Spleen (tissue), 11 donors: Measurements from ENCODE around the gene GPR50. TPM values are rescaled to one million over a fixed set of nuclear protein-coding genes. Genes with fewer than 3 reads are reported as not detected.
A peak's percentile ranks its signal among the peaks of the same experiment; 100 is the strongest.

Source experiments
- DNase-seq: peaks from one replicate; pipeline ENCODE4 v3.0.0-alpha.2; 2020
- H3K27ac ChIP-seq, 8 donors: fragments of 200-600 bp; sonication (generic) in 7 of 8; 1 replicate in 4 of 8; 2 replicates in 4 of 8; pipeline versions ENCODE4 v1.5.0 to v1.8.0; 2016 to 2021; ENCODE audit warnings: inconsistent platforms in 4 of 8, mild to moderate bottlenecking in 4 of 8, moderate library complexity in 1 of 8
- H3K27me3 ChIP-seq, 7 donors: fragments of 200-600 bp; sonication (generic) in 6 of 7; replicated peaks in 1 of 7; 1 replicate in 4 of 7; 2 replicates in 3 of 7; pipeline versions ENCODE4 v1.5.0 to v1.8.0; 2016 to 2021; ENCODE audit warnings: inconsistent platforms in 3 of 7, mild to moderate bottlenecking in 1 of 7
- H3K36me3 ChIP-seq, 6 donors: fragments of 200-600 bp; sonication (generic) in 5 of 6; 1 replicate in 4 of 6; 2 replicates in 2 of 6; pipeline versions ENCODE4 v1.5.0 to v1.8.0; 2016 to 2021; ENCODE audit warnings: inconsistent platforms in 2 of 6
- H3K4me1 ChIP-seq, 6 donors: fragments of 200-600 bp; sonication (generic) in 5 of 6; 1 replicate in 3 of 6; 2 replicates in 3 of 6; pipeline versions ENCODE4 v1.5.0 to v1.8.0; 2016 to 2021; ENCODE audit warnings: inconsistent platforms in 3 of 6
- H3K4me3 ChIP-seq, 8 donors: fragments of 200-600 bp; sonication (generic) in 7 of 8; 1 replicate in 4 of 8; 2 replicates in 4 of 8; pipeline versions ENCODE4 v1.5.0 to v1.8.0; 2016 to 2021; ENCODE audit warnings: inconsistent platforms in 4 of 8, mild to moderate bottlenecking in 4 of 8, moderate library complexity in 2 of 8
- H3K9me3 ChIP-seq, 8 donors: fragments of 200-600 bp; sonication (generic) in 7 of 8; 1 replicate in 4 of 8; 2 replicates in 4 of 8; pipeline versions ENCODE4 v1.5.0 to v1.8.0; 2016 to 2021; ENCODE audit warnings: inconsistent platforms in 4 of 8
- POLR2A ChIP-seq, 3 donors: fragments of 450-650 bp; IDR thresholded peaks; one replicate each; pipeline ENCODE4 v1.5.1; 2017; ENCODE audit warnings: antibody characterized with exemption in 3 of 3, mild to moderate bottlenecking in 1 of 3
- POLR2AphosphoS5 ChIP-seq, 3 donors: sonication (generic); formaldehyde crosslinking; IDR thresholded peaks; one replicate each; pipeline ENCODE4 v1.5.1; 2017; ENCODE audit warnings: antibody characterized with exemption in 3 of 3
- WGBS, 5 donors: extraction: QIAGEN DNeasy Blood & Tissue Kit in 3 of 5; methylation state at CpG; one replicate each; pipeline versions ENCODE4 v1.1.5 to v1.1.7; 2013 to 2018; 5-methylcytosine and 5-hydroxymethylcytosine counted together
- intact Hi-C: fragments of 100-400 bp; cut with DNase I; formaldehyde crosslinking; loops from one replicate; pipeline ENCODE4 v1.15.0; 2023; ENCODE audit warnings: low total_unique reads
- polyA plus RNA-seq, 3 donors: library from polyadenylated mRNA; stranded (reverse); fragments of 200-250 nt; gene quantifications; one replicate each; pipeline ENCODE4 v1.2.1, GENCODE V29; 2013
- total RNA-seq, 7 donors: library from RNA; depleted of rRNA in 3 of 7; stranded (reverse); fragments of >200 nt in 3 of 7; fragmentation: NEBNext Ultra II Directional in 4 of 7; extraction: Animal tissue kit (Norgen Biotek cat#: 25700) in 4 of 7; gene quantifications; one replicate each; pipeline versions ENCODE4 v1.1.0 to v1.2.1, GENCODE V29; 2016 to 2021
- TF ChIP-seq, protein P1 (sequence below), 11 experiments: fragments of 200-600 bp in 7 of 11; fragments of 450-650 bp in 4 of 11; sonication (generic) in 4 of 11; IDR thresholded peaks in 8 of 11; conservative IDR thresholded peaks in 3 of 11; 1 replicate in 7 of 11; 2 replicates in 4 of 11; pipeline versions ENCODE4 v1.4.0 to v1.8.0; 2016 to 2021; ENCODE audit warnings: antibody characterized with exemption in 11 of 11, inconsistent platforms in 4 of 11, mild to moderate bottlenecking in 1 of 11
- donor health status: healthy with polysubstance abuse.
- donor health status: DM: no; HTN: no; CAD: no; lungs with moderate emphysema.
- donor health status: DM: no; HTN: no; CAD: no.
- donor health status: Bipolar disorder and iron deficiency.
- donor health status: healthy.
- donor health status: DM: no; HTN: no; CAD: no.
- donor health status: DM: yes; HTN: yes; CAD: no.

Gene GPR50
- total and polyA plus RNA-seq, 10 donors, result not detected

DNA sequence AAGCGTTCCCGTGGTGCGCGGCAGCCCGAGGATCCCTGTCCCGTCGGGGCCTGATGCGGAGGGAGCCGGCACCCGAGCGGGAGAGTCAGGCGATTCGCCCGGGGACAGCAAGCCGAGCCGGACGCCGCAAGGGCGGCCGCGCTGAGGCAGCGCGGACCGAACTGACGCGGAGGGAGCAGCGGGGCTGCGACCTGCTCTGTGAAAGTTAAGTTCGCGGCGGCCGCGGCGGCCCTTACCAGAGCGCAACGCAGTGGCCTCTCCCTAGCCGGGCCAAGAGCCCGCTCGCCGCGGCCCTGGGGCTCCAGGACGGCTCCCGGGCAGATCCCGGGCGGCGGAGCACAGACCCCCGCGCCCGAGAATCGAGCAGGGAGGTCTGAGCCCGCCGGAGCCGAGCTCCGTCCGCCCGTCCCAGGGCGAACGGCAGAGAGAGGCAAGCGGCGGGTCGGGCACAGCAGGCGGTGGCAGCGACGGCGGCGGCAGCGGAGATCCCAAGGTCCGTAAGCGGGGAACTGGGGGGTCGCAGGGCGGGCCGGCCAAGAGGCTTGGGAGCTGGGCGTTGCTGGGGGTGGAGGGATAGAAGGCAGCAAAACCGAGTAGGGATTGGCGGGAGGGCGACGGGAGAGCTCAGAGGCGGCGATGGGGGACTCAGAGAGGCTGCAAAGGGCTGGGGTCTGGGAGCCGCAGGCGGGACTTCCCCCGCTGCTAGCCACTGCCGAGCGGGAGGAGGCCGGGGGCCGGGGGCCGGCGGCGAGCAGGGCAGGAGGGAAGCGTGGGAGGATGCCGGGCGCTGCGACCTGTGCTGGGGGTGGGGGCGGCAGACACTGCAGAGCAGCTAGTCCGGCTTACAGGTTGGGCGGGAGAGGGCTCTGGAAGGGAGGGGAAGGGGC, 1.0 kb downstream of the GPR50 start:
- Histone ChIP-seq H3K36me3 (no peaks in the 10 kb centered on the region), H3K4me3 (peak overlapping the region in 1 of 8 donors; percentile 36), H3K27me3 (peaks cover 0 to 86% (median 44%) of the 10 kb centered on the region in 7 donors), H3K27ac (no peak overlapping the region), H3K4me1 (peaks cover 0 to 18% (median 5%) of the 10 kb centered on the region in 6 donors), H3K9me3 (peaks cover 0 to 20% (median 0%) of the 10 kb centered on the region in 8 donors)
- TF ChIP-seq, protein P1, sequence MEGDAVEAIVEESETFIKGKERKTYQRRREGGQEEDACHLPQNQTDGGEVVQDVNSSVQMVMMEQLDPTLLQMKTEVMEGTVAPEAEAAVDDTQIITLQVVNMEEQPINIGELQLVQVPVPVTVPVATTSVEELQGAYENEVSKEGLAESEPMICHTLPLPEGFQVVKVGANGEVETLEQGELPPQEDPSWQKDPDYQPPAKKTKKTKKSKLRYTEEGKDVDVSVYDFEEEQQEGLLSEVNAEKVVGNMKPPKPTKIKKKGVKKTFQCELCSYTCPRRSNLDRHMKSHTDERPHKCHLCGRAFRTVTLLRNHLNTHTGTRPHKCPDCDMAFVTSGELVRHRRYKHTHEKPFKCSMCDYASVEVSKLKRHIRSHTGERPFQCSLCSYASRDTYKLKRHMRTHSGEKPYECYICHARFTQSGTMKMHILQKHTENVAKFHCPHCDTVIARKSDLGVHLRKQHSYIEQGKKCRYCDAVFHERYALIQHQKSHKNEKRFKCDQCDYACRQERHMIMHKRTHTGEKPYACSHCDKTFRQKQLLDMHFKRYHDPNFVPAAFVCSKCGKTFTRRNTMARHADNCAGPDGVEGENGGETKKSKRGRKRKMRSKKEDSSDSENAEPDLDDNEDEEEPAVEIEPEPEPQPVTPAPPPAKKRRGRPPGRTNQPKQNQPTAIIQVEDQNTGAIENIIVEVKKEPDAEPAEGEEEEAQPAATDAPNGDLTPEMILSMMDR (IDR thresholded peaks at IDR 0.05 in 8 of 11, conservative IDR thresholded peaks at IDR 0.05 in 3 of 11), result no peak
- TF ChIP-seq POLR2AphosphoS5 (IDR thresholded peaks at IDR 0.05) (no peak), POLR2A (IDR thresholded peaks at IDR 0.05) (no peak)
- 0 to 57% (median 5%) methylated on average over 6 to 96 of the region's 96 CpGs for WGBS, 5 donors
- DNase-seq, result no peak
- intact Hi-C loops, result no loop called here

DNA sequence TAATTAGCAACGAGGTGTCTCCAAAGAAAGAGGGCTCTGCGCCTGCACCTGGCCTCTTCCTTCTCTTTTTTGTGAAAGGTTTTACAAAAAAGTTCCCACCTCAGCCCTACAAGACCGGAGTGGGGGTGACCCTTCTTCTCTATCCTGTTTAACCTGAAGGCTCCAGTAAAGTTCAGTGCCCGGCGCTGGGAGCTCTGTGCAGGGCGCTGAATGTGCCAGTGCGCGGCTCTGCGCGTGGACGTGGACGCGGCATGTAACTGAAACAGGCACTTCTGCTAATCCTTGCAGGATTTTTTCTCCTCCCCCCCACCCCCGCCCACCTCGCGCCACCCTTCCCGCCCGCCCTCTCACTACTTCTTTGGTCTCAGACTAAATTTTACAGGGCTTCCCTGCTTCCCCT, 2.4 kb downstream of the GPR50 start:
- DNase-seq, result no peak
- Histone ChIP-seq H3K27ac (no peak overlapping the region), H3K4me1 (peaks cover 0 to 18% (median 5%) of the 10 kb centered on the region in 6 donors), H3K36me3 (no peaks in the 10 kb centered on the region), H3K9me3 (peaks cover 0 to 20% (median 0%) of the 10 kb centered on the region in 8 donors), H3K4me3 (no peak overlapping the region), H3K27me3 (peaks cover 0 to 92% (median 44%) of the 10 kb centered on the region in 7 donors)
- intact Hi-C loops, result no loop called here
- TF ChIP-seq, protein P1 (IDR thresholded peaks at IDR 0.05 in 8 of 11, conservative IDR thresholded peaks at IDR 0.05 in 3 of 11), result no peak
- TF ChIP-seq POLR2AphosphoS5 (IDR thresholded peaks at IDR 0.05) (no peak), POLR2A (IDR thresholded peaks at IDR 0.05) (no peak)
- WGBS, 5 donors, result 4 to 36% (median 6%) methylated on average over 3 to 18 of the region's 18 CpGs

DNA sequence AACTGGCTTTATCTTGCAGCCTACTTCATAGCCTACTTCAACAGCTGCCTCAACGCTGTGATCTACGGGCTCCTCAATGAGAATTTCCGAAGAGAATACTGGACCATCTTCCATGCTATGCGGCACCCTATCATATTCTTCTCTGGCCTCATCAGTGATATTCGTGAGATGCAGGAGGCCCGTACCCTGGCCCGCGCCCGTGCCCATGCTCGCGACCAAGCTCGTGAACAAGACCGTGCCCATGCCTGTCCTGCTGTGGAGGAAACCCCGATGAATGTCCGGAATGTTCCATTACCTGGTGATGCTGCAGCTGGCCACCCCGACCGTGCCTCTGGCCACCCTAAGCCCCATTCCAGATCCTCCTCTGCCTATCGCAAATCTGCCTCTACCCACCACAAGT, 4.0 kb downstream of the GPR50 start:
- peaks cover 0 to 18% (median 5%) of the 10 kb centered on the region in 6 donors for H3K4me1 ChIP-seq
- peaks cover 0 to 79% (median 30%) of the 10 kb centered on the region in 7 donors for H3K27me3 ChIP-seq
- no peak for TF ChIP-seq POLR2AphosphoS5 (IDR thresholded peaks at IDR 0.05)
- TF ChIP-seq, protein P1 (IDR thresholded peaks at IDR 0.05 in 8 of 11, conservative IDR thresholded peaks at IDR 0.05 in 3 of 11), result no peak
- no peak for TF ChIP-seq POLR2A (IDR thresholded peaks at IDR 0.05)
- no peak overlapping the region for H3K27ac ChIP-seq
- WGBS, 5 donors, result 89 to 95% (median 94%) methylated on average over 10 to 18 of the region's 18 CpGs
- DNase-seq, result no peak
- H3K9me3 ChIP-seq, result peaks cover 0 to 20% (median 0%) of the 10 kb centered on the region in 8 donors
- no peak overlapping the region for H3K4me3 ChIP-seq
- no peaks in the 10 kb centered on the region for H3K36me3 ChIP-seq
- intact Hi-C loops, result no loop called here

DNA sequence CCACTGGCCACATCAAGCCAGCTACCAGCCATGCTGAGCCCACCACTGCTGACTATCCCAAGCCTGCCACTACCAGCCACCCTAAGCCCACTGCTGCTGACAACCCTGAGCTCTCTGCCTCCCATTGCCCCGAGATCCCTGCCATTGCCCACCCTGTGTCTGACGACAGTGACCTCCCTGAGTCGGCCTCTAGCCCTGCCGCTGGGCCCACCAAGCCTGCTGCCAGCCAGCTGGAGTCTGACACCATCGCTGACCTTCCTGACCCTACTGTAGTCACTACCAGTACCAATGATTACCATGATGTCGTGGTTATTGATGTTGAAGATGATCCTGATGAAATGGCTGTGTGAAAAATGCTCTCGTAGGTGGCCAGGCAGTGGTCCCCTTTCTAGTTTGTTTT, 4.7 kb downstream of the GPR50 start:
- Histone ChIP-seq H3K9me3 (peaks cover 0 to 13% (median 0%) of the 10 kb centered on the region in 8 donors), H3K36me3 (no peaks in the 10 kb centered on the region), H3K27me3 (peaks cover 0 to 73% (median 24%) of the 10 kb centered on the region in 7 donors), H3K4me3 (no peak overlapping the region), H3K27ac (no peak overlapping the region), H3K4me1 (peaks cover 0 to 18% (median 5%) of the 10 kb centered on the region in 6 donors)
- TF ChIP-seq, protein P1 (IDR thresholded peaks at IDR 0.05 in 8 of 11, conservative IDR thresholded peaks at IDR 0.05 in 3 of 11), result no peak
- TF ChIP-seq POLR2A (IDR thresholded peaks at IDR 0.05), result no peak
- TF ChIP-seq POLR2AphosphoS5 (IDR thresholded peaks at IDR 0.05), result no peak
- 64 to 81% (median 78%) methylated on average over 7 of the region's 7 CpGs; no CpG with 5 or more reads in 1 of the 5 donors for WGBS, 5 donors
- intact Hi-C loops, result no loop called here
- no peak for DNase-seq
